ENCODE results near the gene OBSL1.

DNA sequence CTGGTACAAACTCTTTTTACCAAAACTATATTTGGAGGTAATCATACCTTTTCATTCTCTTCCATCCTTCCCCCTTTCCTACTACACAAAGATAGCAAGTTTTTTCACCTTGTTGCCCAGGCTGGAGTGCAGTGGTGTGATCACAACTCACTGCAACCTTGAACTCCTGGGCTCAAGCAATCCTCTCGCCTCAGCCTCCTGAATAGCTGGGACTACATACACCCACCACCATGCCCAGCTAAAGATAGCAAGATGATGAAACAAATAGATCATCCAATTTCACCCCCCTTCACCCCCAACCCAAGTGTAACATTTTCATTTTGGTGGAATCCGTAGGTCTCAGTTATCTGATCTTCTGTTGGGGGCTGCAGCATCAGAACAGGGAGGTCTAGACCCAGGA is 21.8 kb upstream of the OBSL1 start:
- TF ChIP-seq, protein P1, sequence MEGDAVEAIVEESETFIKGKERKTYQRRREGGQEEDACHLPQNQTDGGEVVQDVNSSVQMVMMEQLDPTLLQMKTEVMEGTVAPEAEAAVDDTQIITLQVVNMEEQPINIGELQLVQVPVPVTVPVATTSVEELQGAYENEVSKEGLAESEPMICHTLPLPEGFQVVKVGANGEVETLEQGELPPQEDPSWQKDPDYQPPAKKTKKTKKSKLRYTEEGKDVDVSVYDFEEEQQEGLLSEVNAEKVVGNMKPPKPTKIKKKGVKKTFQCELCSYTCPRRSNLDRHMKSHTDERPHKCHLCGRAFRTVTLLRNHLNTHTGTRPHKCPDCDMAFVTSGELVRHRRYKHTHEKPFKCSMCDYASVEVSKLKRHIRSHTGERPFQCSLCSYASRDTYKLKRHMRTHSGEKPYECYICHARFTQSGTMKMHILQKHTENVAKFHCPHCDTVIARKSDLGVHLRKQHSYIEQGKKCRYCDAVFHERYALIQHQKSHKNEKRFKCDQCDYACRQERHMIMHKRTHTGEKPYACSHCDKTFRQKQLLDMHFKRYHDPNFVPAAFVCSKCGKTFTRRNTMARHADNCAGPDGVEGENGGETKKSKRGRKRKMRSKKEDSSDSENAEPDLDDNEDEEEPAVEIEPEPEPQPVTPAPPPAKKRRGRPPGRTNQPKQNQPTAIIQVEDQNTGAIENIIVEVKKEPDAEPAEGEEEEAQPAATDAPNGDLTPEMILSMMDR (IDR thresholded peaks at IDR 0.05) = no peak
- no peak for TF ChIP-seq POLR2A (IDR thresholded peaks at IDR 0.05)
